Common myeloid progenitor, CD34-positive (primary cell): ENCODE measurements around the gene HMCN2.
A peak's percentile ranks its signal among the peaks of the same experiment; 100 is the strongest.

Experiments
- CTCF ChIA-PET: fragments of 350-600 bp; sonication (Branson Sonifier 250); formaldehyde crosslinking; loops from one replicate; lab custom pipeline; 2021; ENCODE audit warnings: antibody characterized with exemption; lab: Charles Lee
- POLR2A ChIA-PET: fragments of 350-600 bp; sonication (Branson Sonifier 250); formaldehyde crosslinking; loops from one replicate; lab custom pipeline; 2021; ENCODE audit warnings: antibody characterized with exemption; lab: Charles Lee
- DNase-seq, 3 donors: peaks; one replicate each; pipeline versions ENCODE4 v3.0.0 to v3.0.0-alpha.2; 2013
- H3K27ac ChIP-seq, 2 experiments: 1 replicate in 1 of 2; 2 replicates in 1 of 2; pipeline ENCODE4 v1.7.0; 2013; ENCODE audit warnings: inconsistent platforms in 2 of 2, low read length in 2 of 2, mild to moderate bottlenecking in 2 of 2, low read depth in 1 of 2, moderate library complexity in 1 of 2; ENCODE audit not compliant: severe bottlenecking in 2 of 2, insufficient read depth in 1 of 2, poor library complexity in 1 of 2
- H3K27me3 ChIP-seq, 5 experiments: replicated peaks in 2 of 5; 1 replicate in 3 of 5; 2 replicates in 2 of 5; pipeline versions ENCODE4 v1.6.1 to v1.7.0; 2013; ENCODE audit warnings: low read length in 4 of 5, mild to moderate bottlenecking in 2 of 5, moderate library complexity in 2 of 5, inconsistent platforms in 1 of 5; ENCODE audit not compliant: insufficient read depth in 5 of 5, control insufficient read depth in 4 of 5
- H3K36me3 ChIP-seq, 4 experiments: 1 replicate in 2 of 4; 2 replicates in 2 of 4; pipeline versions ENCODE4 v1.6.1 to v1.7.0; 2013; ENCODE audit warnings: low read length in 3 of 4, control low read depth in 1 of 4, mild to moderate bottlenecking in 1 of 4; ENCODE audit not compliant: control insufficient read depth in 4 of 4, insufficient read depth in 4 of 4
- H3K4me1 ChIP-seq, 4 experiments: 1 replicate in 3 of 4; 2 replicates in 1 of 4; pipeline versions ENCODE4 v1.6.1 to v1.7.1; 2013; ENCODE audit warnings: low read length in 3 of 4, mild to moderate bottlenecking in 3 of 4, control low read depth in 1 of 4, inconsistent platforms in 1 of 4, moderate library complexity in 1 of 4; ENCODE audit not compliant: control insufficient read depth in 4 of 4, insufficient read depth in 4 of 4; ENCODE audit errors: control extremely low read depth in 1 of 4
- H3K4me3 ChIP-seq, 7 experiments: 1 replicate in 4 of 7; 2 replicates in 3 of 7; pipeline versions ENCODE4 v1.5.1 to v1.7.0; 2013; ENCODE audit warnings: mild to moderate bottlenecking in 7 of 7, low read length in 6 of 7, moderate library complexity in 6 of 7, inconsistent platforms in 2 of 7, low read depth in 2 of 7, control low read depth in 1 of 7; ENCODE audit not compliant: insufficient read depth in 4 of 7, control insufficient read depth in 1 of 7; ENCODE audit errors: extremely low read depth in 1 of 7
- H3K9me3 ChIP-seq, 5 experiments: 1 replicate in 4 of 5; 2 replicates in 1 of 5; pipeline versions ENCODE4 v1.6.1 to v1.7.1; 2013; ENCODE audit warnings: low read length in 4 of 5, mild to moderate bottlenecking in 2 of 5, inconsistent platforms in 1 of 5, low read depth in 1 of 5, moderate library complexity in 1 of 5; ENCODE audit not compliant: control insufficient read depth in 4 of 5, insufficient read depth in 2 of 5; ENCODE audit errors: control extremely low read depth in 1 of 5
- WGBS: methylation state at CpG from one replicate; pipeline ENCODE4 v1.1.5; 2013; ENCODE audit not compliant: insufficient coverage; 5-methylcytosine and 5-hydroxymethylcytosine counted together

HMCN2 gene

DNA sequence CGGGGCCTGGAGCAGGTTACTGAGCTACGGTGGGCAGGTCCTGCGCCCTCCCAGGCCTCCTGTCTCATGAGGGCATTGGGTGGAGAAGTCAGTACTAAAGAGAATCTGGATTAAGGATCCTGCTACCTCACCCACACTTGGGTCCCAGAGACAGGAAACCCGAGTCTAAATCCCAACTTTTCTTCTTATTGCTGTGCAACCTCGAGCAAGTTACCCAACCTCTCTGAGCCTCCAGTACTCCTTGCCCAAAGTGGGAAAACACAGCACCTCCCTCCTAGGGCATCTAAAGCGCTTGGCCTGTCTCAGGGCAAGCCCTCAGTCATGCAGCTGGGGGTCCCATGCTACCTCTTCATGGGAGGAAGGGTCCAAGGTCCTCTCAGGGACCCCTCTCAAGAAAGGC is 207.4 kb downstream of the HMCN2 start:
- Histone ChIP-seq H3K4me1 (peaks cover 0 to 2% (median 0%) of the 10 kb centered on the region in 4 experiments), H3K4me3 (no peak overlapping the region), H3K36me3 (no peaks in the 10 kb centered on the region), H3K27me3 (peaks cover 0 to 70% (median 23%) of the 10 kb centered on the region in 5 experiments), H3K9me3 (no peaks in the 10 kb centered on the region), H3K27ac (no peak overlapping the region)
- 100% methylated on average over 4 of the region's 6 CpGs for whole genome bisulfite sequencing
- ChIA-PET POLR2A (no interaction called here), CTCF (no interaction called here)
- DNase-seq: no peak

DNA sequence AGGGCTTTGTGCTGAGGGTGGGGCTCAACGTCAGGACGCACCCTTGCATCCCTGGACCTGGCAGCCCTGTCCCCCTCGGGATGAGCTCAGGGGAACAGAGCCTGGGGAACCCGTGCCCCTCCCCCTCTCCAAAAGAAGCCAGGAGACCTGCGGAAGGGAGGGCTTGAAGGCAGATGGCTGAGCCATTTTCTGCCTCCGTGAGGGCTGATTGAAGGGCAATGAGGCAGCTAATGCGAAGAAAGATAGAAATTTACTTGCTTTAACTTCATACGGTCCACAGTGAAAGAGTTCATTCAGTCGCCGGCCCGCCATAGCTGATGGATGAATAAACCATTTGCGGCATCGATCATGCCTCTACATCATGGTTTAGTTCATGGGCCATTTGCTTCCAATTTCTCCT is 208.0 kb downstream of the HMCN2 start:
- 45% methylated on average over 12 of the region's 13 CpGs for WGBS
- CTCF ChIA-PET: interaction anchor here (0.7 kb wide), 1 partner anchor 11 kb away, joined by 3 read pairs; no protein-coding TSS in a partner anchor
- Histone ChIP-seq H3K4me3 (no peak overlapping the region), H3K36me3 (no peaks in the 10 kb centered on the region), H3K27ac (no peak overlapping the region), H3K4me1 (peaks cover 0 to 2% (median 0%) of the 10 kb centered on the region in 4 experiments), H3K9me3 (no peaks in the 10 kb centered on the region), H3K27me3 (peaks cover 0 to 64% (median 23%) of the 10 kb centered on the region in 5 experiments)
- no peak for DNase-seq
- POLR2A ChIA-PET: no interaction called here

DNA sequence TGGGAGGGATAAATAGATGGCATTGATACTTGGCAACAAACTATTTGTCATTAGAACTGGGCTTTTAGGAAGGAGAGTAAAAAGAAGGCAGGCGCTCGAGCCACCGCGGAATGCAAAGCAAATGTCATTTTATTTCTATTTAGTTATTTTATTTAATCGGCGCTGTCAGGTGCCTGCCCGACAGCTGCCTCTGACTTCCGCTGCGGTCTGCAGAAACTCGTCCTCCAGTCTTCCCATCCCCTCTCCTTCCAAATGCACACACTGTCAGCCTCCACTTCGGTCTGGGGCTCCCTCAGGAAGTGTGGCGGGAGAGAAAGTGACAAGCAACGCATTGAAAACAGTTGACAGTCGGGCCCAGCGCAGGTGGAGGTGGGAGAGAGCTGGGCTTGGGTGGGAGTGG is 208.5 kb downstream of the HMCN2 start:
- peak in 1 of 3 donors; percentile 15 for DNase-seq
- H3K36me3 ChIP-seq: no peaks in the 10 kb centered on the region
- CTCF ChIA-PET: interaction anchor here (0.7 kb wide), 1 partner anchor 11 kb away, joined by 3 read pairs; no protein-coding TSS in a partner anchor
- POLR2A ChIA-PET: no interaction called here
- 42% methylated on average over 5 of the region's 15 CpGs for WGBS
- no peaks in the 10 kb centered on the region for H3K9me3 ChIP-seq
- H3K27ac ChIP-seq: no peak overlapping the region
- peaks cover 0 to 2% (median 0%) of the 10 kb centered on the region in 4 experiments for H3K4me1 ChIP-seq
- H3K27me3 ChIP-seq: peaks cover 0 to 59% (median 20%) of the 10 kb centered on the region in 5 experiments
- no peak overlapping the region for H3K4me3 ChIP-seq

DNA sequence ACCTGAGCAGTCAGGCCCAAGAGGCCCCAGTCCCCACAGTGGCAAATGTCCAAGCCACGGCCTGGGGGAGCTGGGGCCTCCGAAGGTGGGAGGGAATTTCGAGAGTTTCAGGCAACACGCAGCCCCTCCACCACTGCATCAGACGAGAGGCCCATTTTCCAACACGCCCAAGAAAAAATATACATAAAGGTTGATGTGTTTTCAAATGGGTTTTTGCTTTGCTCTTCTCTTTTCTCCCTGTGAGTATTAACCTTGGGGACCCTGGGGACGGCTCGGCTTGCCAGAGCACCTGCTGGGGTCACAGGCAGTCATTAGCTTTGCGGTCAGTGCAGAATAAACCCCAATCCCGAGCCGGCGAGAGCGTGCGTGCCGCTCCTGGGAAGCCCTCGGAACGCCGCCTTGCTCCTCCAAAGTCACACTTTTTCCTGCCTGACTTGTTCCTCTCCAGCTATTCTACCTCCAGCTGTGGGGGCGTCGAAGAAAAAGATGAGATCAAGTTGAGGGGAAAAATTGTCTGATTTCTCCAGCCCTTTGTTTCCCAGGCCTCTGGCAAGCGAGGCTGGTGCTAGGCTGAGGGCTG is 210.7 kb downstream of the HMCN2 start:
- Histone ChIP-seq H3K27me3 (peaks cover 0 to 47% (median 17%) of the 10 kb centered on the region in 5 experiments), H3K27ac (no peak overlapping the region), H3K4me1 (peaks cover 0 to 2% (median 0%) of the 10 kb centered on the region in 4 experiments), H3K36me3 (no peaks in the 10 kb centered on the region), H3K4me3 (no peak overlapping the region), H3K9me3 (no peaks in the 10 kb centered on the region)
- WGBS: 93% methylated on average over 14 of the region's 21 CpGs
- ChIA-PET POLR2A (no interaction called here), CTCF (interaction anchor here (1.3 kb wide), 1 partner anchor 206 kb away, joined by 5 read pairs; no protein-coding TSS in a partner anchor)
- no peak for DNase-seq

DNA sequence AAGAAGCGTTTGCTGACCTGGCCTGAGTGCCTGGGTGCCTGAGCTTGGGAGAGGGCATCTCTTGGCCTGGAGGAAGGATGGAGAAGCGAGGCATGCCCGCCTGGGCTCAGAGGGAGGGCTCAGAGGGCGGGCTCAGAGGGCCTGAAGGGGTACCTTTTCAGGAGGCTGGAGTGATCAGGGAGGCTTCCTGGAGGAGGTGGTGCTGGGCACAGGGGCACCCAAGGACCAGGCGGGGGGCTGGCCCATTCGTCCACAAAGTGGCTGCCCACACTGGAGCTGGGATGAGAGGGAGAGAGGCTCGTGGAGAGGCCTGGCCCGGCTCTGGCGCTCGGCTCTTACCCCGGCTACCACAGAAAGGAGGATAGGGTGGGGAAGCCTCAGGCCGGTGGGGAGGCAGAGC is 212.0 kb downstream of the HMCN2 start:
- Histone ChIP-seq H3K27ac (no peak overlapping the region), H3K27me3 (peaks cover 0 to 47% (median 18%) of the 10 kb centered on the region in 5 experiments), H3K4me3 (no peak overlapping the region), H3K9me3 (no peaks in the 10 kb centered on the region), H3K4me1 (peaks cover 0 to 2% (median 0%) of the 10 kb centered on the region in 4 experiments), H3K36me3 (no peaks in the 10 kb centered on the region)
- 87% methylated on average over 11 of the region's 12 CpGs for WGBS
- POLR2A ChIA-PET: no interaction called here
- no peak for DNase-seq
- CTCF ChIA-PET: no interaction called here

DNA sequence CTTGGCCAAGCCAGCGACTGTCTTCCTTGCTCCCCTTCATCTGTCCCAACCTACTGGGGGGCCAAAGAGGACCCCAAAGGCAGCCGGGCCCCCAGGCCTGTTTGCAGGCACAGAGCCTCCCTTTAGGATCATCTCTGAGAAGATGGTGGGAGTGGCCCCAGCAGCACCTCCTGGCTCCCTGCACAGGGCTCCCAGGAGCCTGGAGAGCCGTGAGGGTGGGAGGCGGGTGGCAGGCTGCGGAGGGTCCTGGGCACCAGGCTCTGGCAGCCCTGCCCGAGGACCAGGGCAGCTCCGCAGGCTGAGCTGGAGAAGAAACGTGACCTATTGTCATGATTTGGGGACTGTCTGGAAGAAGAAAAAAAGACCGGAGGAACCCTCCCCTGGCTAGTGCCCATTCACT is 212.6 kb downstream of the HMCN2 start:
- Histone ChIP-seq H3K4me3 (no peak overlapping the region), H3K27ac (no peak overlapping the region), H3K36me3 (no peaks in the 10 kb centered on the region), H3K27me3 (peaks cover 0 to 47% (median 14%) of the 10 kb centered on the region in 5 experiments), H3K4me1 (peaks cover 0 to 2% (median 0%) of the 10 kb centered on the region in 4 experiments), H3K9me3 (no peaks in the 10 kb centered on the region)
- CTCF ChIA-PET: no interaction called here
- POLR2A ChIA-PET: no interaction called here
- WGBS: 96% methylated on average over 7 of the region's 9 CpGs
- no peak for DNase-seq

DNA sequence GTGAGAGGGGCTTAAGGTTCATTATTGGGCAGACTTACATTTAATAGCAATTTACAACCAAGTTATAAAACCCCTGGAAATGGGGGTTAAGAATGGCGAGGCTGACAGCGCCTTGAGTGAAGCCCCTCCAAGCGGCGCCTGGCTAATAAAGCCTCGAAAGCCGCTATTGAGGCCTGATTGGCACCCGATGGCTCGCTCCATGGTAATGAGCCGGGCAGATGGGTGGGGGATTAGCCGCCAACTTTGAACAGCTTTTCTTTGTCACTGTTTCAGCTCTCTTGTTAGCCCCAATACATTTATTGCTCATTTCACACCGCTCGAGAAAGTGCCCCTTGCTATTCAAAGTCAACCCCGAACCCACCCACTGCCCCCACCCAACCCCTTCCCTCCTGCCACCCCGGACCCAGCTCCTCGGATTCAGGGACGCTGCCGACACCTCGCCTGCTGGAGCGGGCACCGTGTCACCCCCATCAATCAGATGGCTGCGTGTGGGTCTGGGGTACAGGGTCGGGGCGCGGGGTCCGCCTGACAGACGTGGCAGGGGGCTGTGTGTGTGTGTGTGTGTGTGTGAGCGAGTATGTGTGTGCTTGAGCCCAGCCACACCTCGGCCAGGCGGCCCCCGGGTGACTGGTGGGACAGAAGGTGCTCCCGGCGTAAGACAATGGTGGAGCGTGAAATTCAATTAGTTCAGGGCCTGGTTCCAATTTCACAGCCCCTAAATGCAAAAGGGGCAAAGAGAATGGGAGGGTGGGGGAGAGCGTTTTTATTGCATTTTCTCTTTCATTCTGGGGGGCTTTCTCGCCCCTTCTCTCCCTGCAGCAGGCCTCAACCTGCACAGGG is 213.4 kb downstream of the HMCN2 start:
- Histone ChIP-seq H3K4me1 (no peaks in the 10 kb centered on the region), H3K36me3 (no peaks in the 10 kb centered on the region), H3K27ac (no peak overlapping the region), H3K4me3 (no peak overlapping the region), H3K9me3 (no peaks in the 10 kb centered on the region), H3K27me3 (peaks cover 0 to 48% (median 14%) of the 10 kb centered on the region in 5 experiments)
- ChIA-PET POLR2A (no interaction called here), CTCF (no interaction called here)
- 92% methylated on average over 19 of the region's 35 CpGs for whole genome bisulfite sequencing
- DNase-seq: no peak
